ENCODE measurements around the gene PWWP2B. TPM values are rescaled to one million over a fixed set of nuclear protein-coding genes. Genes with fewer than 3 reads are reported as not detected.

Gene PWWP2B
- total RNA-seq, 1 experiment from 2014 or later = 10.0 TPM

DNA sequence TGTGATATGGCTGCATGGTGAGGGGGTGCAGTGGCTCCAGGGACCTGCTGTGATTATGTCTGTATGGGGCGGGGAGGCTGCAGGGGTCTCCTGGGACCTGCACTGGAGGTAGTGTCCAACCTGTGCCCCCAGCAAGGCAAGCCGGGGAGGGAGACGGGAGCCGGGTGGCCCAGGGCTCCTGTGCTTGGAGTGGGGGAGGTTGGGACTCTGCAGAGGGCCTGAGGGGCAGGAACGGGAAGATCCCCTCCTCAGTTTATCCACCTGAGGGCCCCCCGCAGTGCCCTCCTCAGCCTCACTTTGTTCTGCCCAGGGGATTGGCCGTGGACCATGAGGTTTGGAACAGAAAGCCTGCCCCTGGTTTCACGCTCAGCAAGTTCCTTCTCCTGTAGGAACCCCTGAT, 22.8 kb upstream of the PWWP2B start:
- POLR2A ChIA-PET = no interaction called here
- Mint-ChIP-seq H3K4me3 (ENCODE audit: unreplicated experiment) (no peak overlapping the region), H3K4me1 (ENCODE audit: insufficient read depth, unreplicated experiment) (peaks cover 6% of the 10 kb centered on the region), H3K27ac (ENCODE audit: low read depth, unreplicated experiment) (no peak overlapping the region), H3K9me3 (ENCODE audit: unreplicated experiment) (no peaks in the 10 kb centered on the region), H3K36me3 (ENCODE audit: insufficient read depth, unreplicated experiment) (peaks cover 6% of the 10 kb centered on the region), H3K27me3 (ENCODE audit: insufficient read depth, unreplicated experiment) (peaks cover 29% of the 10 kb centered on the region)
- CTCF ChIA-PET = interaction anchor here (0.6 to 1.1 kb wide), 3 partner anchors 10 to 67 kb away, joined by 3 read pairs; no protein-coding TSS in a partner anchor
- intact Hi-C loops (cut with micrococcal nuclease) = no loop called here
- TF ChIP-seq, protein P1, sequence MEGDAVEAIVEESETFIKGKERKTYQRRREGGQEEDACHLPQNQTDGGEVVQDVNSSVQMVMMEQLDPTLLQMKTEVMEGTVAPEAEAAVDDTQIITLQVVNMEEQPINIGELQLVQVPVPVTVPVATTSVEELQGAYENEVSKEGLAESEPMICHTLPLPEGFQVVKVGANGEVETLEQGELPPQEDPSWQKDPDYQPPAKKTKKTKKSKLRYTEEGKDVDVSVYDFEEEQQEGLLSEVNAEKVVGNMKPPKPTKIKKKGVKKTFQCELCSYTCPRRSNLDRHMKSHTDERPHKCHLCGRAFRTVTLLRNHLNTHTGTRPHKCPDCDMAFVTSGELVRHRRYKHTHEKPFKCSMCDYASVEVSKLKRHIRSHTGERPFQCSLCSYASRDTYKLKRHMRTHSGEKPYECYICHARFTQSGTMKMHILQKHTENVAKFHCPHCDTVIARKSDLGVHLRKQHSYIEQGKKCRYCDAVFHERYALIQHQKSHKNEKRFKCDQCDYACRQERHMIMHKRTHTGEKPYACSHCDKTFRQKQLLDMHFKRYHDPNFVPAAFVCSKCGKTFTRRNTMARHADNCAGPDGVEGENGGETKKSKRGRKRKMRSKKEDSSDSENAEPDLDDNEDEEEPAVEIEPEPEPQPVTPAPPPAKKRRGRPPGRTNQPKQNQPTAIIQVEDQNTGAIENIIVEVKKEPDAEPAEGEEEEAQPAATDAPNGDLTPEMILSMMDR (IDR thresholded peaks at IDR 0.05; ENCODE audit: unreplicated experiment) = no peak
- BruUV-seq (replicated peaks) = no TSS peak
- no peak for DNase-seq (ENCODE audit: unreplicated experiment)

DNA sequence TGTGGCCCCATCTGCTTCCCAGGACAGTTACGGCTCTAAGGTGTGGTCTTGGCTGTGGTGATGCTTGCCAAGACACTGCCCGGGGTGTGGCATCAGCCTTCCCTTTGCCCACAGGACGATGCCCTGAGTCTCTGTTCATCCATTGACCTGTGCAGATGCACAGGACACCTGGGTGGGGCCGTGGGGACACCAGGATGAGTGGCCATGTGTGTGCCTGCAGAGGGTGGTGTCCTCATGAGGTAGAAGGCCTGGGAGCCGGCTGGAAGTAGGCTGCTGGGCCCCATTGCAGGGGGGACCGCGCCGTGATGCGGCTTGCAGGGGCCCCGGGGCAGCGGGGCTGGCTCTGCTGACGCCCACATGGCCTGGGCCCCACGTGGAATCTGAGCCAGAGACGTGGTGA, 22.4 kb upstream of the PWWP2B start:
- Mint-ChIP-seq H3K4me3 (ENCODE audit: unreplicated experiment) (no peak overlapping the region), H3K27ac (ENCODE audit: low read depth, unreplicated experiment) (no peak overlapping the region), H3K9me3 (ENCODE audit: unreplicated experiment) (no peaks in the 10 kb centered on the region), H3K36me3 (ENCODE audit: insufficient read depth, unreplicated experiment) (peaks cover 6% of the 10 kb centered on the region), H3K27me3 (ENCODE audit: insufficient read depth, unreplicated experiment) (peaks cover 33% of the 10 kb centered on the region), H3K4me1 (ENCODE audit: insufficient read depth, unreplicated experiment) (peaks cover 6% of the 10 kb centered on the region)
- BruUV-seq (replicated peaks) = no TSS peak
- CTCF ChIA-PET = interaction anchor here (0.6 to 1.1 kb wide), 2 partner anchors 13 to 67 kb away, joined by 3 read pairs; no protein-coding TSS in a partner anchor
- TF ChIP-seq, protein P1 (IDR thresholded peaks at IDR 0.05; ENCODE audit: unreplicated experiment) = no peak
- POLR2A ChIA-PET = no interaction called here
- intact Hi-C loops (cut with micrococcal nuclease) = no loop called here
- DNase-seq (ENCODE audit: unreplicated experiment) = no peak

DNA sequence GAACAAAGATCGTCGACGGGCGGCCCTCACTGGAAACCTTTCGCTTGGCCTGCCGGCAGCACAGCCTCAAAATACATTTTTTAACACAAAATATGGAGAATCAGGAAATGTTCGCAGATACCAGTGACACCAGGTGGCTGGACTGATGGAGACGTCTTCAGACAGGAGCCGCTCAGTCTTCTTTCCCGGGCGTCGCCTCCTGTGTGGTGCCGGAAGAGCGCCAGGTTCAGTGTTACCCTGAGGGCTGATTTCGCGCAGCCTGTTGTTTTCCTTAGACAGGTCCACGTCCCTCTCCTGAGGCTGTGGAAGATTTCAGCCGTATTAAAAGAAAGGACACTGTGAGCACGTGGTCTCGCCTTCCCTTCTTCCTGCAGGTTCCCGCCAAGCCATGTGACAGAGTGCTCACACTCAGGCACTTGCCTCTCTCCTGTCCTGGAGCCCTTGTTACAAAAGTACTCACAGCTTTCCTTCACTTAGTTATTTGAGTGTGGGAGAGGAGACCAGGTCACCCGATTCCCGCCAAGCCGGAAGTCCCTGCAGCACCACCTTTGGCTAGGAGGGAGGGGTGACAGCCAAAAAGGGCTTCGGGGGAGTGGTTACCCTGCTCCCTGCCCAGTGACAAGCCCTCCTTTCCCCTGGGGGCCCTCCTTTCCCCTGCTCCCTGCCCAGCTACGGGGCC, 21.7 kb upstream of the PWWP2B start:
- H3K9me3 Mint-ChIP-seq (ENCODE audit: unreplicated experiment) = no peaks in the 10 kb centered on the region
- TF ChIP-seq, protein P1 (IDR thresholded peaks at IDR 0.05; ENCODE audit: unreplicated experiment) = no peak
- no peak overlapping the region for H3K4me3 Mint-ChIP-seq (ENCODE audit: unreplicated experiment)
- ChIA-PET CTCF (interaction anchor here (0.7 kb wide), 1 partner anchor 22 kb away, joined by 3 read pairs; no protein-coding TSS in a partner anchor), POLR2A (no interaction called here)
- BruUV-seq (replicated peaks) = no TSS peak
- peaks cover 6% of the 10 kb centered on the region for H3K4me1 Mint-ChIP-seq (ENCODE audit: insufficient read depth, unreplicated experiment)
- no peak for DNase-seq (ENCODE audit: unreplicated experiment)
- no peak overlapping the region for H3K27ac Mint-ChIP-seq (ENCODE audit: low read depth, unreplicated experiment)
- peaks cover 36% of the 10 kb centered on the region for H3K27me3 Mint-ChIP-seq (ENCODE audit: insufficient read depth, unreplicated experiment)
- intact Hi-C loops (cut with micrococcal nuclease) = no loop called here
- H3K36me3 Mint-ChIP-seq (ENCODE audit: insufficient read depth, unreplicated experiment) = peaks cover 6% of the 10 kb centered on the region

DNA sequence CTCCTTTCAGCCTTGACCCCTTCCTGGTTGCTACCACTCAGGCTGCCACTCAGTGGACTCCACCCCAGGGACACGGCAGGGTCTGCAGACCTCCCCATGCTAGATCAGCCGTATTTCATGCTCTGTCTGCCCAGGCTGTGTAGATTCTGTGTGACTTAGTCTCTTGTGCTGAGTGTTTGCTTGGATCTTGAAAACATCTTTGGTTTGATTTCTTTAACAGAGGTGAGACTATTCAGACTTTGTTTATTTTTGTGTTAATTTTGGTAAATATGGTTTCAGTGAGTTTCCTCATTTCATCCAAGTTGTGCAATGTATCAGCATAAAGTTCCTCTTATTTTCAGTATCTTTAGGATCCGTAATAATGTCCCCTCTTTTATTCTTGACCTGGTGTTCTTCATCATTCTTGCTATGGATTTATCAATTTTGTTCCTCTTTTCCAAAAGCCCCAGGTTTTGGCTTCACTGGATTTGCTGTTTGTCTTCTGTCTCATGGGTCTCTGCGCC, 21.2 kb upstream of the PWWP2B start:
- TF ChIP-seq, protein P1 (IDR thresholded peaks at IDR 0.05; ENCODE audit: unreplicated experiment) = no peak
- peaks cover 6% of the 10 kb centered on the region for H3K4me1 Mint-ChIP-seq (ENCODE audit: insufficient read depth, unreplicated experiment)
- H3K4me3 Mint-ChIP-seq (ENCODE audit: unreplicated experiment) = no peak overlapping the region
- POLR2A ChIA-PET = no interaction called here
- no peaks in the 10 kb centered on the region for H3K9me3 Mint-ChIP-seq (ENCODE audit: unreplicated experiment)
- intact Hi-C loops (cut with micrococcal nuclease) = no loop called here
- CTCF ChIA-PET = interaction anchor here (0.7 kb wide), 1 partner anchor 23 kb away, joined by 3 read pairs; no protein-coding TSS in a partner anchor
- no TSS peak for BruUV-seq (replicated peaks)
- no peak overlapping the region for H3K27ac Mint-ChIP-seq (ENCODE audit: low read depth, unreplicated experiment)
- peaks cover 6% of the 10 kb centered on the region for H3K36me3 Mint-ChIP-seq (ENCODE audit: insufficient read depth, unreplicated experiment)
- H3K27me3 Mint-ChIP-seq (ENCODE audit: insufficient read depth, unreplicated experiment) = peaks cover 36% of the 10 kb centered on the region
- DNase-seq (ENCODE audit: unreplicated experiment) = no peak

All from MCF 10A (cell line).